Upper lobe of left lung (tissue), 6 donors: ENCODE data around the gene SHCBP1L. TPM values are rescaled to one million over a fixed set of nuclear protein-coding genes. Genes with fewer than 3 reads are reported as not detected.

Experiments used
- ATAC-seq, 2 donors: fragments of 200-7000 bp; cut with Tn5 transposase; one replicate each; pipeline ENCODE4 v1.9.1; 2022; ENCODE audit warnings: mild to moderate bottlenecking in 2 of 2, moderate library complexity in 2 of 2; ENCODE audit not compliant: low FRiP score in 2 of 2
- DNase-seq, 2 donors: peaks; one replicate each; pipeline ENCODE4 v3.0.0-alpha.2; 2019 to 2020
- H3K27ac ChIP-seq, 4 donors: fragments of 200-600 bp; sonication (generic); one replicate each; pipeline ENCODE4 v1.5.1; 2016 to 2019
- H3K27me3 ChIP-seq, 4 donors: fragments of 200-600 bp; sonication (generic); one replicate each; pipeline ENCODE4 v1.5.1; 2017 to 2019
- H3K36me3 ChIP-seq, 4 donors: fragments of 200-600 bp; sonication (generic); one replicate each; pipeline ENCODE4 v1.5.1; 2016 to 2019
- H3K4me1 ChIP-seq, 4 donors: fragments of 200-600 bp; sonication (generic); one replicate each; pipeline ENCODE4 v1.5.1; 2018 to 2019
- H3K4me3 ChIP-seq, 4 donors: fragments of 200-600 bp; sonication (generic); one replicate each; pipeline ENCODE4 v1.5.1; 2017 to 2019; ENCODE audit warnings: mild to moderate bottlenecking in 2 of 4, moderate library complexity in 1 of 4
- H3K9me3 ChIP-seq, 4 donors: fragments of 200-600 bp; sonication (generic); one replicate each; pipeline ENCODE4 v1.5.1; 2018 to 2019
- EP300 ChIP-seq, 4 donors: sonication (generic); formaldehyde crosslinking; IDR thresholded peaks; one replicate each; pipeline ENCODE4 v1.5.1; 2017; ENCODE audit warnings: antibody characterized with exemption in 4 of 4, control low read depth in 2 of 4
- POLR2A ChIP-seq, 4 donors: fragments of 450-650 bp; IDR thresholded peaks; one replicate each; pipeline ENCODE4 v1.5.1; 2016 to 2017; ENCODE audit warnings: antibody characterized with exemption in 4 of 4, mild to moderate bottlenecking in 2 of 4
- POLR2AphosphoS5 ChIP-seq, 2 donors: sonication (generic); formaldehyde crosslinking; IDR thresholded peaks; one replicate each; pipeline ENCODE4 v1.5.1; 2017; ENCODE audit warnings: antibody characterized with exemption in 2 of 2
- WGBS, 2 donors: methylation state at CpG; one replicate each; pipeline ENCODE4 v1.1.5; 2017 to 2018; 5-methylcytosine and 5-hydroxymethylcytosine counted together
- total RNA-seq, 6 donors: library from RNA; depleted of rRNA in 4 of 6; stranded (reverse); fragments of >200 nt in 4 of 6; gene quantifications; one replicate each; pipeline versions ENCODE4 v1.1.0 to v1.2.1, GENCODE V29; 2016 to 2021
- TF ChIP-seq, protein P1 (sequence below), 6 experiments: fragments of 450-650 bp in 4 of 6; fragments of 200-600 bp in 2 of 6; sonication (generic) in 2 of 6; IDR thresholded peaks; one replicate each; pipeline ENCODE4 v1.5.1; 2016 to 2019; ENCODE audit warnings: antibody characterized with exemption in 6 of 6
- donor health status: DM: no; HTN: no; CAD: no; lungs with moderate emphysema.
- donor health status: DM: no; HTN: yes; CAD: no; lungs with severe emphysema.

SHCBP1L gene
- total RNA-seq, 6 donors from 2014 or later: not detected

DNA sequence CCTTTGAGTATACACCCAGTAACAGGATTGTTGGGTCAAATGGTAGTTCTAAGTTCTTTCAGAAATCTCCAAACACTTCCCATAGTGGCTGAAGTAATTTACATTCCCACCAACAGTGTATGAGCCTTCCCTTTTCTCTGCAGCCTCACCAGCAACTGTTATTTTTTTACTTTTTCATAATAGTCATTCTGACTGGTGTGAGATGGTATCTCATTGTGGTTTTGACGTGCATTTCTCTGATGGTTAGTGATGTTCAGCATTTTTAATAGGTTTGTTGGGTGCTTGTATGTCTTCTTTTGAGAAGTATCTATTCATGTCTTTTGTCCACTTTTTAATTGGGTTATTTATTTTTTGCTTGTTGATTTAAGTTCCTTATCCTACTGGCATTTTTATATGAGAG is 43.9 kb upstream of the SHCBP1L start:
- Histone ChIP-seq H3K27me3 (no peaks in the 10 kb centered on the region), H3K4me3 (no peak overlapping the region), H3K36me3 (no peaks in the 10 kb centered on the region), H3K27ac (no peak overlapping the region), H3K4me1 (no peaks in the 10 kb centered on the region), H3K9me3 (no peaks in the 10 kb centered on the region)
- no peak for DNase-seq
- WGBS, 2 donors: 62 to 67% methylated on average over 1 of the region's 1 CpG
- ATAC-seq: no peak
- no peak for TF ChIP-seq POLR2A (IDR thresholded peaks at IDR 0.05)
- no peak for TF ChIP-seq EP300 (IDR thresholded peaks at IDR 0.05)
- no peak for TF ChIP-seq POLR2AphosphoS5 (IDR thresholded peaks at IDR 0.05)
- TF ChIP-seq, protein P1, sequence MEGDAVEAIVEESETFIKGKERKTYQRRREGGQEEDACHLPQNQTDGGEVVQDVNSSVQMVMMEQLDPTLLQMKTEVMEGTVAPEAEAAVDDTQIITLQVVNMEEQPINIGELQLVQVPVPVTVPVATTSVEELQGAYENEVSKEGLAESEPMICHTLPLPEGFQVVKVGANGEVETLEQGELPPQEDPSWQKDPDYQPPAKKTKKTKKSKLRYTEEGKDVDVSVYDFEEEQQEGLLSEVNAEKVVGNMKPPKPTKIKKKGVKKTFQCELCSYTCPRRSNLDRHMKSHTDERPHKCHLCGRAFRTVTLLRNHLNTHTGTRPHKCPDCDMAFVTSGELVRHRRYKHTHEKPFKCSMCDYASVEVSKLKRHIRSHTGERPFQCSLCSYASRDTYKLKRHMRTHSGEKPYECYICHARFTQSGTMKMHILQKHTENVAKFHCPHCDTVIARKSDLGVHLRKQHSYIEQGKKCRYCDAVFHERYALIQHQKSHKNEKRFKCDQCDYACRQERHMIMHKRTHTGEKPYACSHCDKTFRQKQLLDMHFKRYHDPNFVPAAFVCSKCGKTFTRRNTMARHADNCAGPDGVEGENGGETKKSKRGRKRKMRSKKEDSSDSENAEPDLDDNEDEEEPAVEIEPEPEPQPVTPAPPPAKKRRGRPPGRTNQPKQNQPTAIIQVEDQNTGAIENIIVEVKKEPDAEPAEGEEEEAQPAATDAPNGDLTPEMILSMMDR (IDR thresholded peaks at IDR 0.05): no peak

DNA sequence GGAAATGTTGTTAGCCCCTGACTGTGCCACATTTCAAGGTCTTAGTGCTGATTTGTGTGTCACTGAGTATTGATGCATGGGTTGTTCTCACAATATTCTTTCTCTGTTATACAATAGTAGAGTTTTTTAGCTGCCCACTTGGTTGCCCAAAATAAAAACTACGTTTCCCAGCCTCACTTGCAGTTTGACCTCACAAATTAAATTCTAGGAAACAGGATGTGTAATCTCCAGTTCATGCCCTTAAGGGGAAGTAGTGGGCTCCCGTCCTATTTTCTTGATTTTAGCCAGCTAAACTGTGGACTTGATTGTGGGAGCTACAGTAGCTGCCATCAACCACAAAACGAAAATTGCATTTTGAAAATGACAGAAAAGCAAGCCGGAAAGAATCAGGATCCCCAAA is 42.9 kb upstream of the SHCBP1L start:
- Histone ChIP-seq H3K9me3 (no peaks in the 10 kb centered on the region), H3K4me1 (no peaks in the 10 kb centered on the region), H3K4me3 (no peak overlapping the region), H3K27me3 (no peaks in the 10 kb centered on the region), H3K27ac (no peak overlapping the region), H3K36me3 (no peaks in the 10 kb centered on the region)
- ATAC-seq (no peak), DNase-seq (no peak)
- 60 to 64% methylated on average over 4 of the region's 4 CpGs for WGBS, 2 donors
- no peak for TF ChIP-seq POLR2AphosphoS5 (IDR thresholded peaks at IDR 0.05)
- TF ChIP-seq POLR2A (IDR thresholded peaks at IDR 0.05): no peak
- TF ChIP-seq, protein P1 (IDR thresholded peaks at IDR 0.05): no peak
- no peak for TF ChIP-seq EP300 (IDR thresholded peaks at IDR 0.05)

DNA sequence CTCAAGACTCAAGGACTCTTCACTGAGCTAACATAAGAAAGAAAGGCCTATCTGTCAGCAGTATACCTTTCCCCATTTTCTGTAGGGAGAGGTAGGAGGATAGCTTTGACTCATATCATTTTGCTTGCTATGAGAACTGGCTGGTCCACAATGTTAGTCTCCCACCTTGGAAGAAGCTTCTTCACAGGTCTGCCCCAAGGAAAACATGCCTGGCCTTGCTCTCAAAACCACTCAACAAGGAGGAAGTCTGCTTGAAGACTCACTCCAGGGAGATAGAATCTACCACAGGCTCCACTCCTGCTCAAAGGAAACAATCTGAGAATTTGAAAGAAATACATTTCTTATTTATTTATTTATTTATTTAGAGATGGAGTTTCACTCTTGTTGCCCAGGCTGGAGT is 40.8 kb upstream of the SHCBP1L start:
- ATAC-seq: no peak
- no peaks in the 10 kb centered on the region for H3K4me1 ChIP-seq
- H3K4me3 ChIP-seq: no peak overlapping the region
- H3K27ac ChIP-seq: no peak overlapping the region
- TF ChIP-seq POLR2AphosphoS5 (IDR thresholded peaks at IDR 0.05) (no peak), EP300 (IDR thresholded peaks at IDR 0.05) (no peak), POLR2A (IDR thresholded peaks at IDR 0.05) (no peak)
- TF ChIP-seq, protein P1 (IDR thresholded peaks at IDR 0.05): no peak
- H3K9me3 ChIP-seq: no peaks in the 10 kb centered on the region
- H3K36me3 ChIP-seq: no peaks in the 10 kb centered on the region
- DNase-seq: no peak
- H3K27me3 ChIP-seq: no peaks in the 10 kb centered on the region

DNA sequence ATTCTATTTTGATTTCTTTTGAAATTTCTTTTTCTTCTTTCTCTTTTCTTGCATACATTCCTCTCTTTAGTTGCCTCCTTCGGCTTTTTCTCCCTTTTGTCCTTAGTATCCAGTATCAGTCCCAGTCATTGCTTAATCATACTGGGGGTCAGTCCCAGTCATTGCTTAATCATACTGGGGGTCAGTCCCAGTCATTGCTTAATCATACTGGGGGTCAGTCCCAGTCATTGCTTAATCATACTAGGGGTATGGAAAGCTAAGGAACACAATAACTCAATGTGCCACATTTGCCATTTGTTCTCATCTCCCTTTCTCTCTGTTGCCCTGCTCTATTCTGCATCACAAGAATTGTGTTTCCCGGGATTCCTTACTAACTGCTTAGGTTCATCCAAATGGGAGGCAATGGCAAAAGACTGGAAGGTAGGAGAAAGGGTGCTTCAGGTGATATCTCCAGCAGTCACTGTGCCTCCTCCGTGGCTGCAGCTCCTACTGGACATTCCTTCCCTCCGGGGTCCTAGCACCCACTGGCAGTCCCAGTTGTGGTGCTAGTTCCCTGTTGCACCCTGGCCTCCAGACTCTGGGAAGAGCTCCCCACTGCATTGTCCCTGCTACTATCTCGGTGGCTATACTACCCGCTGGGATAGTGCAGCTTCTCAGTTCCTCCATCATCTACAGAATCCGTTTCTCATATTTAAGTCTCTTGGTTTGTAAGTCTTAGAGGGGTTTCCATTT is 37.6 kb upstream of the SHCBP1L start:
- Histone ChIP-seq H3K27ac (no peak overlapping the region), H3K36me3 (no peaks in the 10 kb centered on the region), H3K4me1 (no peaks in the 10 kb centered on the region), H3K4me3 (no peak overlapping the region), H3K9me3 (no peaks in the 10 kb centered on the region), H3K27me3 (no peaks in the 10 kb centered on the region)
- DNase-seq: no peak
- 83 to 85% methylated on average over 7 of the region's 7 CpGs for WGBS, 2 donors
- ATAC-seq: peak in 1 of 2 donors; percentile 78
- TF ChIP-seq POLR2A (IDR thresholded peaks at IDR 0.05) (no peak), POLR2AphosphoS5 (IDR thresholded peaks at IDR 0.05) (no peak), EP300 (IDR thresholded peaks at IDR 0.05) (no peak)
- TF ChIP-seq, protein P1 (IDR thresholded peaks at IDR 0.05): no peak

DNA sequence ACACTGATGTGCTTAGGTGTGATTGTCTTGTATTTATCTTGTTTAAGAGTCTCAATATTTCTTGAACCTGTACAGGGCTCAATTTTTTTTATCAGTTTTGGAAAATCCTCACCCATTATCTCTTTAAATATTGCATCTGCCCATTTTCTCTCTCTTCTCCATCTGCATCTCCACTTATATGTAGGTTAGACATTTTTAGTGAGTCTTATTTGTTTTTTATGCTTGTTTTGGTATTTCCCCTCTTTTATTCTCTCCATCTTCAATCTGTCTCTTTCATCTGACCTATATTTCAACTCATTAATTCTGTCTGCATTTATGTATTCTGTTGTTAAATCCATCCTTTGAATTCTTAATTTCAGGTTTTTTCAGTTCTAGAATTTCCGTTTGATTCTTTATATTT is 32.9 kb upstream of the SHCBP1L start:
- no peak overlapping the region for H3K4me3 ChIP-seq
- no peaks in the 10 kb centered on the region for H3K27me3 ChIP-seq
- no peaks in the 10 kb centered on the region for H3K9me3 ChIP-seq
- DNase-seq: no peak
- H3K36me3 ChIP-seq: no peaks in the 10 kb centered on the region
- 93 to 100% methylated on average over 1 of the region's 1 CpG for WGBS, 2 donors
- no peak overlapping the region for H3K27ac ChIP-seq
- TF ChIP-seq, protein P1 (IDR thresholded peaks at IDR 0.05): no peak
- TF ChIP-seq POLR2AphosphoS5 (IDR thresholded peaks at IDR 0.05) (no peak), POLR2A (IDR thresholded peaks at IDR 0.05) (no peak), EP300 (IDR thresholded peaks at IDR 0.05) (no peak)
- H3K4me1 ChIP-seq: no peaks in the 10 kb centered on the region
- no peak for ATAC-seq
